T-helper 1 cell treated with Interleukin-12 subunit alpha and Interleukin-12 subunit beta and Interleukin-4 antibody, amounts not matched to agents 30 ng/mL and 1 ng/mL, for 36 hours (primary cell): ENCODE results near the gene REEP5. TPM values are rescaled to one million over a fixed set of nuclear protein-coding genes. Genes with fewer than 3 reads are reported as not detected.
"Not testable (repeated sequence)": the region's sequence is repeated elsewhere in the genome, so short reads cannot be mapped to it uniquely, and the experiment has no call there.

Experiments
- intact Hi-C: fragments of 100-400 bp; cut with micrococcal nuclease; formaldehyde crosslinking; loops from one replicate; pipeline ENCODE4 v1.15.1; 2024
- total RNA-seq: library from RNA; stranded (reverse); gene quantifications from 2 replicates; pipeline ENCODE4 v1.2.3, GENCODE V29; 2022

REEP5 gene
- total RNA-seq, 1 donor from 2014 or later, result 97.4 TPM

DNA sequence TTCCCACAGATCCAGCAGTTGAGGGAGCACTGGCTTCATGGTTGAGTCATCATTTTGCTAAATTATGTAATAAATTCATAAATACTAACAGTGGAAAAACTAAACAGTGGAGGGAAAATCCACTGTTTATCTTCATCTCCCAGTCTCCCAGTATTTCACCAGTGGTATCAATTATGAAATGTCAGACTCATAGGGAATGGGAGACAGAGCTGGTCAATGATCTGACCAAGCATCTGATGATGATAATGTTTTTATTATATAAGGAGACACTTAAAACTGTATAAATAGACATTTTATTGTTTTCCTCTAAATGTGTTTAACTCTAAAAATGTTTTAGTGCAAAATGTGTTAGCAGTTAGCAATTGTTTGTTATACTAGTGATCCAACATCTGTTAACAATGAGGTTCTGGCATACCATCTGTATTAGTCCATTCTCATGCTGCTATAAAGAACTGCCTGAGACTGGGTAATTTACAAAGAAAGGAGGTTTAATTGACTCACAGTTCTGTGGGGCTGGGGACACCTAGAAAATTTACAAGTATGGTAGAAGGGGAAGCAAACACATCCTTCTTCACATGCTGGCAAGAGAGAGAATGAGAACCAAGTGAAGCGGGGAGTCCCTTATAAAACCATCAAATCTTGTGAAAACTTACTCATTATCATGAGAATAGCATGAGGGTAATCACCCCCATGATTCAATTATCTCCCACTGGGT lies 11.8 kb upstream of the REEP5 start:
- intact Hi-C loops, result no loop called here

DNA sequence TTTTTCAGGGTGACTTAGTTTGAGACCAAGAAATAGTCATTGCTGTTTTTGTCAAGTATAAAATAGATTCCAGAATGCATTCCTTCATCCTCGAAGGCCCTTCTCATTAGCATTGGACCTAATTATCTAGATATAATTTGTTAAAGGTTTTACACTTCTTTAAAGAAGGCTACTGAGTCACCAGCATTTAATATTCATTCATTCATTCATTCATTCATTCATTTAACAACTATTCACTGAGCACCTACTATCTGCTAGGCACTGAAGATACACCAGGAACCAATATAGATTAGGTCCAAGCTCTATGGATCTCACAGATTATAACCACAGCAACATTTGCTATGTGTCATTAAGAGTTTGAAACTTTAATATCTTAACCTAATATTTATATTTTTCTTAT lies 11.1 kb upstream of the REEP5 start:
- intact Hi-C loops, result no loop called here

DNA sequence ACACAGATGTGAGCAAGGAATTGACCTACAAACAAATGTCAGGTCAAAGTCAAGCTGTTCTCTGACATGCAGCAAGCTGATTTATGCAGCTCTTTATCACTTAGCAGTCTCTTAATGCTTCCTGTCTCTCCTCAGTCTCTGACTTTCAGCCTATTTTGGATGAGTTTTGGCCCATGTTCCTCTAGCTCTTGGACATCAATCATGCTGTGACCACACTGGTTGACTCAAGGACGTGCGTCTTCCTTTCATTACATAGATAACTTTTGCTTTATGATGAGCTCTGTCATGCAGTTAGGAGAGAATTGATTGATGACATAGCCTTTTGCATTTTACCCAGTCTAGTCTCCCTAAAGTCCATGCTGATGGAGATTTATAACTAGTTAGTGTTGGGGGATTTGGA lies 9.4 kb upstream of the REEP5 start:
- intact Hi-C loops, result loop anchor here (1.0 kb wide), 1 partner anchor 8 kb away; no protein-coding TSS in a partner anchor

DNA sequence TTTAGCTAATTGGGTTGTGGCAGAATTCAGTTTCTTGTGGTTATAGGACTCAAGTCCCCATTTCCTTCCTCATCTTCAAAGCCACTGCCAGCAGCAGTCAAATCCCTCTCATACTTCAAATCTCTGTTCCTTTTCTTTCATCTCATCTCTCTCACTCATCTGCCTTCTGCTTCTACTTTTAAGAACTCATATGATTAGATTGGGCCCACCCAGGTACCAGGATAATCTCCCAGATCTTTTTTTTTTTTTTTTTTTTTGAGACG lies 8.0 kb upstream of the REEP5 start:
- intact Hi-C loops, result no loop called here

DNA sequence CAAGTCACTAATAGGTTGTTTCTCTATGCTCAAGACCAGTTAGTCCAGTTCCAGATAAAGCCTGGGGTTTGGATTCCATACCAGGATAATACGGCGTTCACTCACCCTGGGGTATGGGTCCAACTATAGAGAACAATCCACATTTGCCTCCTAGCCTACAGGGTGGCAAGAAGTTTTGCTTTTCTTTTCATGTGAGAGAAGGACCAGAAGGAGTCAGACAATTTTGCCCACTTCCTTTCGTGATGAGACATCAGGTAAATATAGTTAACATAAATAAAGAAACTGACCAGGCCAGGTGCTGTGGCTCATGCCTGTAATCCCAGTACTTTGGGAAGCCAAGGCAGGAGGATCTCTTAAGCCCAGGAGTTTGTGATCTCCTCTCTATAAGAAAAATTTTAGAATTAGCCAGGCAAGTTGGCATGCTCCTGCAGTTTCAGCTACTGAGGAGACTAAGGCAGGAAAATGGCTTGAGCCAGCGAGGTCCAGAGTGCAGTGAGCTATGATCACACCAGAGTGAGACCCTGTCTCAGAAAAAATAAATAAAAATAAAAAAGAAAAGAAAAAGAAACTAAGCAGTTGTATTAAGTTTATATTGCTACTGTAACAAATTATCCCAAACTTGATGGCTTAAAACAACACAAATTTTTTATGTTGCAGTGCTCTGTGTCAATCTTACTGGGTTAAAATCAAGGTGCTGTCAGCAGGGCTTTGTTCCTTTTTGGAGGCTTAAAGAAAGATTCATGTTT lies 7.5 kb upstream of the REEP5 start:
- intact Hi-C loops, result no loop called here

DNA sequence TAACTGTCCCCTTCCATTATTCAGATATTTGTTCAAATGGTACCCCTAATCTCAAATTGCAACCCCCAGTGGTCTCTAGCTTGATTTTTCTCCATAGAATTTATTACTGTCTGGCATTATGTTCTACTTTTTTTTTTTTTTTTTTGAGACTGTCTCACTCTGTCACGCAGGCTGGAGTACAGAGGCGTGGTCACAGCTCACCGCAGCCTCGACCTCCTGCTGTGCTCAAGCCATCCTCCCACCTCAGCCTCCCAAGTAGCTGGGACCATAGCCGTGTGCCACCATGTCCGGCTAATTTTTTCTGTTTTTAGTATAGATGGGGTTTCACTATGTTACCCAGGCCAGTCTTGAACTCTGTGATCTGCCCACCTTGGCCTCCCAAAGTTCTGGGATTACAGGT lies 2.0 kb upstream of the REEP5 start:
- intact Hi-C loops, result loop anchor here (1.0 to 5.0 kb wide), 8 partner anchors 7 to 1412 kb away; partner anchors contain the start of gene STARD4

DNA sequence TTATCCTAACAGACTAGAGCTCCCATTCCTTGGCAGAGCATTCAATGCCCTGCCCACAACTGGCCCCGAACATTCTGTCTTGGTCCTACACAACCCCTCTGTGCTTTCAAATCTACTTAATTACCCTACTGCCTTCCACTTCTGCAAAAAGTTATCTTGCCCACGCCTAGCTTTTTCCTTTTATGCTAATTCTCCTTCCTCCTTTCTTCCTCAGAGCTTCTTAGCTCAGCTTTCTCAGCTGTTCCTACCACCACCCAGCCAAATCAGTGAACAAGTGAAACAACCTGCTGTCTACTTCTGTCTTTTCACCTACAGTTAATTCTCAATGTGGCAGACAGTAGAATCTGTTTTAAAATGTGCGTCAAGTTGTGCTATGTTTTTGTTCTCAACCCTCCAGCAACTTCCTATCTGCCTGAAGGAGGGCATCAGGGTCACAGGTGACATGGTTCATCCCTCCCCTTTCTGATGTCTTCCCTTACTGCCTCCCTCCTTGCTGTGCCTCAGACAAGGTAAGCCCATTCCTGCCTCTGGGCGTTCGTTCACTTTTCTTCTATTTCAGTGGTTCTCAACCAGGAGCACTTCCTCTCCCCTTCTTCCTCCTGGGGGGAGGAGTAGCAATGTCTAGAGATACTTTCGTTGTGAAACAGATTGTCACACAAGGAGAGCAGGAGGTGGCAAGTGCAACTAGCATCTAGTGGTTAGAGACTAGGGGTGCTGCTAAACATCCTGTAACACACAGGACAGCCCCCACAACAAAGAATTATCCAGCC lies 1.3 kb upstream of the REEP5 start:
- intact Hi-C loops, result loop anchor here (1.0 to 5.0 kb wide), 8 partner anchors 8 to 1411 kb away; partner anchors contain the start of gene STARD4

DNA sequence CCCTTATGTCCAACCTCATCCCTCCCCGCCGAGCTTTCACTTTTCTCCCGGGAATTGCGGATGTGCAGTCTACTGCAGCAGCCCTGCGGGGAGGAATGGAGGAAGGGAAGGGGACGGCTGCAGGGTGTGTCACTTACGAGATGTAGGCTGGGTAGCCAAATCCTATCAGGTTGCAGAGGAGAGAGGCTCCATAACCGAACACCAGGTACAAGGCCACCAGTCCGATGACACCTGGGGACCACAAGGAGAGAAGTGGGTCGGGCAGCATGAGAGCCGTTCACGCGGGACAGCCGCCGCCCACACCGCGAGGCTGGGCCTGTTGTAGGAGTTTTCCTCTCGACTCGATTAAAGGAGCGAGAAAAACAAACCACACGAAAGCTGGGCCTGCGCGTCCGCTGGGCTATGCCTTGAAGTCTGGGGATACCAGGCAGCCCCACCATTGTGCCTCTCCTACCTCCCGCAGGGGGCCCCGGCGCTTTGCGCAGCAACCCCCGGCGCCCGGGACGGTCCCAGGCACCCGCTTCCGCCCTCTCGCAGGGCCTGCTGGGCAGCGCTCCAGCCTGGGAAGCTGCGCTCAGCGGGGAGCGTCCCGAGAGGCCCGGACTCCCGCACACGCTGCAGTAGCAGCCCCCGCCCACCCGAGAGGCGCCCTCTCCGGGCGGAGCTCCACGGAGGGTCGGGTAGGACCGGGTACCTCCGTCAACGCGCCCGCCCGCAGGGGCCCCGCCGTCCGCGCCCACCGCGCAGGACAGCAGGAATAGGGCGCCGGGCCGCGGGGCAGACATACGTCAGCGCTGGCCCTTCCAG lies 798 bp downstream of the REEP5 start:
- intact Hi-C loops, result loop anchor here (5.0 kb wide), 4 partner anchors 164 to 1409 kb away; partner anchors contain the start of gene STARD4

DNA sequence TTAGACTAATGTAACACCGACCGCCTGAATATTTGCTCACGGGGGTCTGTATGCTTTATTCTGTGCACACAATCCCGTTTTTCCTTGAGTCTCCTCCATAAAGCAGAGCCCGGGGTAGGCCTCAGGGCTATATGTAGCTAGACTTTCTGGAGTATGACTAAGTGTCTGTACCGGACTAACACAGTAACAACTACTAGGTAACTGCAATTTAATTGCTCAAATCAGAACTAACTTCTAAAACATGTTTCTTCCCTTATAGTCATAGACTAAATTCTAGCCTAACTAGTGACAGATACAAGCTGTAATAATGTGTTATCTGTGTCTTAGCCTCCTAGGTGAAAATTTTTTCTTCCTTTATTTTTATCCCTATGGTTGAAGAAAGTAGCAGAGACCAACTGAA lies 2.1 kb downstream of the REEP5 start:
- intact Hi-C loops, result loop anchor here (5.0 kb wide), 4 partner anchors 163 to 1408 kb away; partner anchors contain the start of gene STARD4

DNA sequence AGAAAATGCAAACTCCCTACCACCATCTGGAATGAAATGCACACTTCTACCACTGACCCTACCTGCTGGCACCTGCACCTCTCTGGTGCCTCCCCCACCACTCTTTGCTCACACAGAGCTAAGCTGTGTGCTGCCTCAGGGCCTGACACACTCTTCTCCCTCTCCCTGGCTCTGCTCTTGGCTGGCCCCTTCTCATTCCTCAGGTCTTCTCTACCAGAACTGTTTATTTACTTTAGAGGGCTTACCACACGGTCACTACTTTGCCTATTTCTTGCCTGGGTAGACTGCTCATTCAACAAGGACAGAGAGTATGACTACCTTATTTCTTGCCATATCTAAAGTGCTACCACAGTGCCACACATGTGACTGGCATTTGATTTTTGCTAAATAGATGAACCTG lies 3.3 kb downstream of the REEP5 start:
- intact Hi-C loops, result no loop called here

DNA sequence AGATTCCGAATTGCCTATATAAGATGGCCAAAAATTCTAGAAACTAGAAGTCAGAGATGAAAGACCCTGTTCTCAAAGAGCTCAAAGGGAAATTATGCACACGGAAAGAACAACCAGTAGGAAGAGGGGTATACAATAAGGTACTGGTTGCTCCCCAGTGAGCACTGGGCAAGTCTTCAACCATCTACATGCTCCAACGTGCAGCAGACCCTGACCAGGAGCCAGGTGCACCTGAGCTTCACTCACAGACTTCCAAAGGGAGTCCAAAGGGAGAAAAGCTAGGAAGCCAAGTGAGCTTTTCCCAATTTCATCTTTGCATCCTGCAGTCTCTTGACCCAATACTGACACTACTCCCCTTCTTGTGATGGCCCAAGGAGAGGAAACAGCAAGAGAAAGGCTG lies 3.9 kb downstream of the REEP5 start:
- intact Hi-C loops, result no loop called here

DNA sequence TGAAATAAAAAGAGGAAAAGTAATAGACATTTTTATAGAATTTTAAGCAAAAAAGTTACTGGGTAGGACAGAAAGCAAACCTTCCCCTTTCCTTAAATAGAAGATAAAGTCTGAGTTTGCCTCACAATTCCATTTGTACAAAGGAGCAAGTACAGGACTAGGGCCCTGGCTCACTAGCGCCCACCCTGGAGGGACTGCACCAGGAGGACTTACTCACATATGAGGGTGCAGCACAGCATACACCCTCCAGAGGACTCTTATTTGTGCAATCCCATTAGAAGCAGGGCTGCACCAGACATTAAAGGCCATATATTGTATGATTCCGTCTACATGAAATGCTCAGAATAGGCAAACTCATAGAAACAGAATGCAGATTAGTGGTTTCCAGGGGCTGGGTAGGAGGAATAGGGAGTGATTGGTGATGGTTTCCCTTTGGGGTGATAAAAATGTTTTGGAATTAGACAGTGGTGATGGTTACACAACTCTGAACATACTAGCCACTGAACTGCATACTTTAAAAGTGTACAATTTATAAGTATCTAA lies 4.5 kb downstream of the REEP5 start:
- intact Hi-C loops, result no loop called here

DNA sequence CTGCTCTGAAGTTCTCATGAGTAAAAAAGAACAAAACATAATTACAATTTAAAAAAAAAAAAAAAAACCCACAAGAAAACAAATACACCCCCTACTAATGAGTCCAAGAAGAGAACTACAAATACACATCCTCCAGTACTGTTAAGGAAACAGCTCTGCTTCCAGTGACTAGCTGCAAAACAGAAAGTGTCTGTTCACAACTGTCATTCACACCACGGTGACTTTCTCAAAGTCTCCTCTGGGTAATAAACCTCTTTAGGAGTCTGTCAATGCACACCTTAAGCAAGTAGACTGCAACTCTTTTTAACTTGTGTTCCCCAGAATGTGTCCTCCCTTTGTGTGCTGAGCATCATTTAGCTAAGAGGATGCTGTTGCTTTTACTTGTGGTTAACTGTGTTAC lies 6.2 kb downstream of the REEP5 start:
- intact Hi-C loops, result no loop called here

DNA sequence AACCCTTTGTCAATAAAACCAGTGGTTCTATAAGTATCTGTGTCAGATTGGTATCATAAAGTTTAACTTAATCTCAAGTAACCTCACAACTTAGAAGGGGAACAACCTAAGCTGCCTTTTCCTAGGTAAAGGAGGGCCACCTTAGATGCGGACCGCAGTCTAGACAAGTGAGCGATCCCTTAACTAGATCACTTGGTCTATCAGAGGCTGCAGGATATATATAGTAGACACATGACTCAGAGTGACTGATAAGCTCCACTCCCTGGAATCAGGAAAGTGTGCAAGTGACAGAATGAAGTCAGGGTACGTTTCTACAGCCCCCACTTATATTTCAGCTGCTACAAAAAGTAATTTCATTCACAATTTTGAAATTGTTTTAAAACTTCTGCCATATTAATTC lies 7.4 kb downstream of the REEP5 start:
- intact Hi-C loops, result no loop called here

DNA sequence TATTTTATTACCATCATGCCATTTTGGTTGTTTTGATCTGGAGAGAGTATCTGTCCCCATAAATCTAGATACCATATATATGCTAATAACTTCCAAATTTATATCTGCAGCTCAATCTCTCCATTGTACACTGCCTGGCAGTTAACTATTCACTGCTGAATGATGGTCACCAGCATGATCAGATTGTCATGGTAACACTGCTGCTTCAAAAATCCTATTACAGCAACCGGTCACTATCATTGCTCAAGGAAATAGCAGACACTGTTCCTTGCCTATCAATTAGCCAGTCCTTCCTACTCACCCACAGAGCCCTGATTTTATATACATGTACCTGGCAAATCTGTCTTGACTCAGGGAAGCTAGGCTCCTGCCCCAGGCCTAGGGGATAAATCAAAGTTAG lies 11.5 kb downstream of the REEP5 start:
- intact Hi-C loops, result no loop called here

DNA sequence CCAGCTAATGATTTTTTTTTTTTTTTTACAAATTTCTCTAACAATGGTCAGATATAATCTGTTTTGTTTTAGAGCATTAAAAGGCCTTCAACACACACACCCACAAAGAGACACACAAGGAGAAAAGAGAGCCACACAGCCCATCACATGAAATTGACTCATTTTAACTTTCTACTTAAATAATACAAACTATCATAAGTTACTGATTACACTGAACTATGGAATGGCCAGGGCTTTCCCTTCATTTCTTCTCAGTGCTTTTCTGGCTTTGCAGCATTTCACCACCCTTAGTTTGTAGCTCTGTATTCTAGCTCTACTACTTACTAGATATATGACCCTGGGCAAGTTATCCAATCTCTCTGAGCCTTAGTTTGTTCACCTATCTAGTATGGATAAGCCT lies 13.2 kb downstream of the REEP5 start:
- intact Hi-C loops, result no loop called here

DNA sequence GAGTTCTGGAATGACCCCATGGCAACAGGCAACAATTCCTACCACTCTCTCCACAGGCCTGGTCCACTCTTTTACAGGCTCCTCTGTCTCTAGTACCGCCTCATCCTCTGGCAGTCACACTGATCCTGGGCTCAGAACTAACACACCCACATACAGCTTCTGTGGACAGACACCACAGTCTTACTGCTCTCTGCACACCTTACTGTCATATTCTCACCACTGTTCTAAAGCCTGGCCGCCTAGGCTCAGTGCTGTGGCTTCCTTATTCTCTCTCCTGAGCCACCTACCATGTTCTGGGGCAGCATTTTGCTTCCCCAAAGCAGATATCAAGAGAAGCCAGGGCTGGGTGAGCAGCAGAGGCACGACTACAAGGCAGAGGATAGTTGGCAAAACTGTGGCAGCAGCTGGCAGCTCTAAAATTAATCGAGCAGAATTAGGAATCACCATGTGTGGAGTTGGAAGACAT lies 14.8 kb downstream of the REEP5 start:
- intact Hi-C loops, result no loop called here

DNA sequence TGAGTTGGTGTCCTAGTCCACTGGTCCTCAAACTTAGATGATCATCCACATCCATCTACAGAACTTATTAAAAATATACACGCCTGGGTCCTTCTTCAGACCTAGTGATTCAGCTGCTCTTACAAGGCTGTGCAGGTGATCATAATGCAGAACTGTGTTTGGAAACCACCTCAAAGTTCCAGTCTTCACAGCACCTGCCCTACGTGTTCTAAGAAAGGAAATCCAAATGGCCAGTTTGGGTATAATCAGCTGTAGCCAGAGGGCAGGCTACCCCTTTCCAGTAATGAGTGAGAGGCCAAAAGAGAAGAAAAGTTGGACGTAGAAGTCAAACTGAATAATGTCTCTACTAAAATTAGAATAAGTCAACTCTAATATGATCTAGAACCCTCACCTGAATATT lies 15.4 kb downstream of the REEP5 start:
- intact Hi-C loops, result no loop called here

DNA sequence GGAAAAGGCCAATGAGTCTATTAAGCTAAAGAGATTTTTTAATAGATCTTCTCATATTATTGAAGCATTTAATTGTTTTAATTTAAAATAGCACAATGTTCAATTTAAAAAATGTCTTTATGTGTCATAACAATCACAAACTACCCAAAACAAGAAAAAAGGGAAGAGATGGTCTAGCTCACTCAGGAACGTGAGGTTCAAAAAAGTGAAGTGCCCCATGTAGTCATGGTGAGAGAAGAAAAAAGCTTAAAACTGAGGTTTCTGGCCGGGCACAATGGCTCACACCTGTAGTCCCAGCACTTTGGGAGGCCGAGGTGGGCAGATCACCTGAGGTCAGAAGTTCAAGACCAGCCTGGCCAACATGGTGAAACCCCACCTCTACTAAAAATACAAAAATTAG lies 17.0 kb downstream of the REEP5 start:
- intact Hi-C loops, result not testable (repeated sequence)

DNA sequence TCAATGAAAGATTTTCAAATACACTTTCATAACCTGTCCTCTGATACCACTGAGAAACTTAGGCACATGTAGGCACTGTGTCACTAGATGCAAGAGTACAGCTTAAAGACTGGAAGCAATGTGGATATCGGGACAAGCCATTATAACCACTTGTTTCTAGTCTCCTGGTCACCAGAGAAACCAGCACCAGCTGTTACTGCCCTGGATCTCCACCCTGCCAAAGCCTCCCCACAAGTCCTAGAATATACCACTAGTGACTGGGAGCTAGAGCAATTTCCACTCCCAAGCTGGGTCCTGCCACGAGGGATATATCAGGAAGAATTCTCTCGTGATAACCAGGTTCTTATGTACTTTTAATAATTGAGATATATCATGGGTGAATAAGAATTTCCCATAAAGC lies 19.5 kb downstream of the REEP5 start:
- intact Hi-C loops, result no loop called here

DNA sequence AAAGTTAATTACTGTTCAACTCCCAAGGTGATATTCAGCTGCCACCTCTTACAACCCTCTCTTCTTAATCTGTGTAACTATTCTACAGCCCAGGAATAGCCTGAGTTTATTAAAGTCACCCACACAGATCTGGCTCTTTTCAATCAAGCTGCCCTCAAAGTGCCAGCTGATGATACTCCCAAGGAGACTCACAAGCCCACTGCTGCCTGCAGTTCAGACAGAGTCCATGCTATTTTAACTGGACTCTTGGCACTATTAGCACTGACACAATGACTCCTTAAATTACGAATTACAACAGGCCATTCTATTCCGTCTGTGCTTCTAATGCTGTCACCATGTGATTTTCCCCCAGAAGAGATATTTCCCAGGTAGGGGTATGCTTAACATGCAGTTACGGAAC lies 26.3 kb downstream of the REEP5 start:
- intact Hi-C loops, result no loop called here
